Type B pancreatic cell (in vitro differentiated cells): ENCODE data around the gene NYAP2. TPM values are rescaled to one million over a fixed set of nuclear protein-coding genes. Genes with fewer than 3 reads are reported as not detected.

Experiments
- DNase-seq: peaks from one replicate; pipeline ENCODE4 v3.0.0; 2021; ENCODE audit warnings: mixed read lengths; ENCODE audit not compliant: unreplicated experiment; ENCODE audit errors: extremely low spot score
- H3K27ac Mint-ChIP-seq: 2 replicates; pipeline ENCODE4 v1.8.0; 2021; ENCODE audit warnings: mild to moderate bottlenecking, mixed read lengths
- H3K27me3 Mint-ChIP-seq: 2 replicates; pipeline ENCODE4 v1.8.0; 2021; ENCODE audit warnings: mixed read lengths
- H3K36me3 Mint-ChIP-seq: 2 replicates; pipeline ENCODE4 v1.8.0; 2021; ENCODE audit warnings: mixed read lengths
- H3K4me1 Mint-ChIP-seq: one replicate; pipeline ENCODE4 v1.8.0; 2021; ENCODE audit warnings: mixed read lengths; ENCODE audit not compliant: unreplicated experiment
- H3K4me3 Mint-ChIP-seq: 2 replicates; pipeline ENCODE4 v1.8.0; 2021; ENCODE audit warnings: mild to moderate bottlenecking, mixed read lengths
- H3K9me3 Mint-ChIP-seq: 2 replicates; pipeline ENCODE4 v1.8.0; 2021; ENCODE audit warnings: mixed read lengths
- CTCF ChIP-seq: fragments of 200-600 bp; sonication (generic); conservative IDR thresholded peaks from 2 replicates; pipeline ENCODE4 v1.5.0; 2021; ENCODE audit warnings: antibody characterized with exemption, mild to moderate bottlenecking
- total RNA-seq: library from RNA; stranded (reverse); gene quantifications from 2 replicates; pipeline ENCODE4 v1.2.1, GENCODE V29; 2021; ENCODE audit warnings: low replicate concordance

Gene NYAP2
- total RNA-seq, 1 donor from 2014 or later = 0.46 TPM

DNA sequence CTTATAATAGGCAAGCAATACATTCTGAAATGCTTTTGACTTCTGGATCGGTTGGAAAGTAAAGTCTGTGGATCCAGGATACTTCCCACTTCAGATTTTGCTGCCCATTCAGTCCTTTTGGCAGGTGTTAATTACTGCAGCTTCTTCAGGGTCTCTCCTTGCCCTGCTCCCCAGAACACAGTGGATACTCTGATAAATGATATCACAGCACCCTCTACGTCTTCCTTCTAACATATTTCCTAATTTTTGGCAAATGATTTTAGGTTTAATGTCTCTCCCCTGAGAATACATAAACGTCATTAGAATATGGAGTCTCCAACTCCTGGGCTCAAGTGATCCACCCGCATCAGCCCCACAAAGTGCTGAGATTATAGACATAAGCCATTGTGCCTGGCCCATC is 249.8 kb downstream of the NYAP2 start:
- H3K36me3 Mint-ChIP-seq = no peaks in the 10 kb centered on the region
- no peaks in the 10 kb centered on the region for H3K9me3 Mint-ChIP-seq
- no peak for TF ChIP-seq CTCF
- H3K4me3 Mint-ChIP-seq = no peak overlapping the region
- H3K27ac Mint-ChIP-seq = no peak overlapping the region
- H3K27me3 Mint-ChIP-seq = no peaks in the 10 kb centered on the region
- DNase-seq = no peak
- H3K4me1 Mint-ChIP-seq = no peaks in the 10 kb centered on the region

DNA sequence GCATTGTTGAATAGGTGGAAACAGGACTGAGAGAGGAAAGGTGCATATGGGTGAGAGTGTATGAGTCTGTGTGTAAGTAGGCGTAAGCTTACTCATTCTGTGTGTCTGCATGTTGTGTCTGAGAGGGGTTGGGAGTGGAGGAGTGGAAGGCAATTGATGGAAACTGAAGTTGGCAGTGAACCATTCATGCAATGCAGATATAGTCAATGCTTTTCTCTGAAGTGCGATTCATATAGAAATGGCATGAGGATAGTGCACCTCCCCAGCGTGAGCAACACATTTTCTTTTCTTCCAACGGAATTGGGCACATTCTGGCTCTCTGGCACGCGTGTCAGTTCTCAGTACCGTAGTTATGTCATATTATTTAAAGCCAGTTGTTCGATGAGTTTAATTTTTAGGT is 250.5 kb downstream of the NYAP2 start:
- H3K9me3 Mint-ChIP-seq = no peaks in the 10 kb centered on the region
- no peaks in the 10 kb centered on the region for H3K27me3 Mint-ChIP-seq
- no peaks in the 10 kb centered on the region for H3K36me3 Mint-ChIP-seq
- no peak for TF ChIP-seq CTCF
- H3K4me3 Mint-ChIP-seq = no peak overlapping the region
- no peak for DNase-seq
- no peaks in the 10 kb centered on the region for H3K4me1 Mint-ChIP-seq
- no peak overlapping the region for H3K27ac Mint-ChIP-seq

GRCh38 chr2:225660262-225661131 is 261.0 kb downstream of the NYAP2 start:
- Mint-ChIP-seq H3K36me3 (no peaks in the 10 kb centered on the region), H3K27ac (no peak overlapping the region), H3K4me1 (peaks cover 4% of the 10 kb centered on the region), H3K9me3 (no peaks in the 10 kb centered on the region), H3K27me3 (peaks cover 23% of the 10 kb centered on the region), H3K4me3 (no peak overlapping the region)
- DNase-seq = peak; percentile 74
- peak; percentile 97 for TF ChIP-seq CTCF

DNA sequence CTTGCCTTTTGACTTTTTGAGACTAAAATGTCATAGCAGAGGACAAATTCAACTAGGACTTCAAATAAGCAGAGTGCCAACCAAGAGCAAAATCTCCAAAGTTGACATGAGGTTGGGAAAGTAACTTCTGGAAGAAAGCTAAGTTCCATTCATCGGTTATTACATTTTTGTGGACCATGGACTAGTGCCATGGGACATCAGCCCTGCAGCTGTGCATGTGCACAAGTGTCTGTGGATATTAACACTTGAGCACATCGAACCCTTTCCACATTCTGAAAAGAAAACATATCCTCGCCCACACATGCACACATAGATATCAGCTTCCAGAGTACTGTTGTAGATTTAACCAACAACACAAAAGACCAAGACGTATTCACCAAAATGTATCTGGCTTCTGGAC is 262.6 kb downstream of the NYAP2 start:
- no peak for TF ChIP-seq CTCF
- no peaks in the 10 kb centered on the region for H3K9me3 Mint-ChIP-seq
- peaks cover 4% of the 10 kb centered on the region for H3K4me1 Mint-ChIP-seq
- H3K4me3 Mint-ChIP-seq = no peak overlapping the region
- DNase-seq = no peak
- no peaks in the 10 kb centered on the region for H3K36me3 Mint-ChIP-seq
- H3K27ac Mint-ChIP-seq = no peak overlapping the region
- H3K27me3 Mint-ChIP-seq = peaks cover 28% of the 10 kb centered on the region

DNA sequence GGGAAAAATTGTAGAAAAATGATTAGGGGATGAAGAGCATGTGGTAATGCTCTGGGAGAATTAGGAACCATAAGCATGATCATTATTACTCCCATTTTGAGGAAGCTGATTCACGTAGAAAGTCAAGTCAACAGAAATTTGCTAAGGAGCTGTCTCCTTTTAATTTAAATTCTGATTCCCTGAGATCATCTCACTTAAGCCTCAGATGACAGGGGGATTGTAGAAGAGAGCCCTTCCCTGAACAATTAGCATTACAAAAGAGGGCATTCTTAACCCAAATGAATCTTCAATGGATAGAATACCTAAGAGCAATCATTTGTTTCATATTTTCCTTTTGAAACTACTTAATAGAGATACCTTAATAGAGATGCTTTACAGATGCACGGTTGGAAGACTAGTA is 267.9 kb downstream of the NYAP2 start:
- TF ChIP-seq CTCF = no peak
- DNase-seq = no peak
- Mint-ChIP-seq H3K9me3 (no peaks in the 10 kb centered on the region), H3K4me1 (peaks cover 7% of the 10 kb centered on the region), H3K4me3 (no peak overlapping the region), H3K27ac (no peak overlapping the region), H3K27me3 (peaks cover 11% of the 10 kb centered on the region), H3K36me3 (no peaks in the 10 kb centered on the region)
